ENCODE data around the gene CHD9.

CHD9 gene

GRCh38 chr16:53087101-53087500 lies 32.3 kb downstream of the CHD9 start:
- no peak overlapping the region for H3K4me3 Mint-ChIP-seq
- H3K9me3 Mint-ChIP-seq = no peaks in the 10 kb centered on the region
- no peak for DNase-seq
- peaks cover 76% of the 10 kb centered on the region for H3K4me1 Mint-ChIP-seq
- H3K36me3 Mint-ChIP-seq (ENCODE audit: low read depth) = peaks cover 9% of the 10 kb centered on the region
- peak overlapping the region; percentile 36 for H3K27ac Mint-ChIP-seq
- peaks cover 2% of the 10 kb centered on the region for H3K27me3 Mint-ChIP-seq (ENCODE audit: low read depth, poor library complexity)
- no peak for TF ChIP-seq CTCF (IDR thresholded peaks at IDR 0.05)

GRCh38 chr16:53089434-53090285 lies 34.9 kb downstream of the CHD9 start:
- no peak for DNase-seq

GRCh38 chr16:53090286-53090590 lies 35.4 kb downstream of the CHD9 start:
- Mint-ChIP-seq H3K9me3 (no peaks in the 10 kb centered on the region), H3K27ac (no peak overlapping the region), H3K4me1 (peaks cover 80% of the 10 kb centered on the region)

More at GRCh38 chr16:53089434-53090285, 34.9 kb downstream of the CHD9 start:
- Mint-ChIP-seq H3K4me3 (peak overlapping the region; percentile 25), H3K9me3 (no peaks in the 10 kb centered on the region), H3K27me3 (ENCODE audit: low read depth, poor library complexity) (no peaks in the 10 kb centered on the region), H3K36me3 (ENCODE audit: low read depth) (peaks cover 5% of the 10 kb centered on the region), H3K4me1 (peaks cover 80% of the 10 kb centered on the region), H3K27ac (no peak overlapping the region)
- TF ChIP-seq CTCF (IDR thresholded peaks at IDR 0.05) = no peak

GRCh38 chr16:53090591-53091411 lies 36.0 kb downstream of the CHD9 start:
- peaks cover 5% of the 10 kb centered on the region for H3K36me3 Mint-ChIP-seq (ENCODE audit: low read depth)
- no peaks in the 10 kb centered on the region for H3K27me3 Mint-ChIP-seq (ENCODE audit: low read depth, poor library complexity)
- H3K27ac Mint-ChIP-seq = peak overlapping the region; percentile 64
- no peaks in the 10 kb centered on the region for H3K9me3 Mint-ChIP-seq
- H3K4me3 Mint-ChIP-seq = peak overlapping the region; percentile 79
- H3K4me1 Mint-ChIP-seq = peaks cover 74% of the 10 kb centered on the region
- no peak for DNase-seq
- TF ChIP-seq CTCF (IDR thresholded peaks at IDR 0.05) = no peak

More at GRCh38 chr16:53090286-53090590, 35.4 kb downstream of the CHD9 start:
- DNase-seq = no peak
- no peak for TF ChIP-seq CTCF (IDR thresholded peaks at IDR 0.05)
- Mint-ChIP-seq H3K4me3 (peak overlapping the region; percentile 25), H3K36me3 (ENCODE audit: low read depth) (peaks cover 5% of the 10 kb centered on the region), H3K27me3 (ENCODE audit: low read depth, poor library complexity) (no peaks in the 10 kb centered on the region)

GRCh38 chr16:53091466-53092211 lies 36.8 kb downstream of the CHD9 start:
- peak; percentile 67 for DNase-seq
- H3K27me3 Mint-ChIP-seq (ENCODE audit: low read depth, poor library complexity) = no peaks in the 10 kb centered on the region
- TF ChIP-seq CTCF (IDR thresholded peaks at IDR 0.05) = no peak
- H3K27ac Mint-ChIP-seq = peak overlapping the region; percentile 98
- peak overlapping the region; percentile 79 for H3K4me3 Mint-ChIP-seq
- no peaks in the 10 kb centered on the region for H3K9me3 Mint-ChIP-seq
- H3K36me3 Mint-ChIP-seq (ENCODE audit: low read depth) = peaks cover 4% of the 10 kb centered on the region
- peaks cover 66% of the 10 kb centered on the region for H3K4me1 Mint-ChIP-seq

Measured in nephron progenitor cell (in vitro differentiated cells).